ENCODE data around the gene TRIM34.
A peak's percentile ranks its signal among the peaks of the same experiment; 100 is the strongest.
"Not testable (repeated sequence)": the region's sequence is repeated elsewhere in the genome, so short reads cannot be mapped to it uniquely, and the experiment has no call there.

TRIM34 gene

GRCh38 chr11:5624489-5625279 lies at the start of gene TRIM34:
Gene TRIM34, plus strand, starts transcription at chr11:5625001. Its CDS starts 7,331 bp downstream, at chr11:5632332.
- peak; percentile 84 for DNase-seq

DNA sequence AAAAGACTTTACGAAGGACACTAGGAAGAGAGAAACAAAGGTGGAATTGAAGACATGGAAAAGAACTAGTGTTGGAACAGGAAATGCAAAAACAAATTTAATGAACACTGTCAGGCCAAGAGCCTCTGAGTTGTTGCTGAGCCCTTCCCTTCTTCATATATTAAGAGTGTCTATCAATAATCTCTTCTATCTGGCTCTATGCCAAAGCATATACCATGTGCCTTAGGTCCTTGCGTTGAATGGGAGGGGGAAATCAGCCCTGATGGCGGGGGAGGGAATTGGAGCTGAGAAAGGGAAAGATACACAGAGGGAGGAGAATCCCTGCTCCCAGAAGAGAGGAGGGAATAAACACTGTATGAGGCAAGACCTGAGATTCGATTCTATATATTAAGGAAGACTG lies 49.6 kb upstream of the TRIM34 start:
- DNase-seq: no peak

DNA sequence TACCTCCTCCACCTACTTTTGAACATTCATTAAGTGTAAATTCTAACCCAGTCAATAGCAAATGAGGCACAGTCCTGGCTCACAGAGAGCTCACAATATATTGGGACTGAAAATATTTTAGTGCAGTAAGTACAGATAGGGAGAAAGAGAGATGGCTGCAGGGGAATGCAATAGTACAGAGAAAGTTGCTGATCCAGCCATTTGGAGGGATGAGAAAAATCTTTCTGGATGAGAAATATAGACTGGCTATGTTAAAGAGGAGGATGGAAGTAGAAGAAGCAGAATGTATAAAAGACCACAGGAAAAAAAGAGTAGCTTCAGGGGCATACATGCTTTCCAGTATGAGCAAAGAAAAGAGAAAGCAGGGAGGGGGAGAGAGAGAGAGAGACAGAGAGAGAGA lies 47.7 kb upstream of the TRIM34 start:
- DNase-seq: no peak

DNA sequence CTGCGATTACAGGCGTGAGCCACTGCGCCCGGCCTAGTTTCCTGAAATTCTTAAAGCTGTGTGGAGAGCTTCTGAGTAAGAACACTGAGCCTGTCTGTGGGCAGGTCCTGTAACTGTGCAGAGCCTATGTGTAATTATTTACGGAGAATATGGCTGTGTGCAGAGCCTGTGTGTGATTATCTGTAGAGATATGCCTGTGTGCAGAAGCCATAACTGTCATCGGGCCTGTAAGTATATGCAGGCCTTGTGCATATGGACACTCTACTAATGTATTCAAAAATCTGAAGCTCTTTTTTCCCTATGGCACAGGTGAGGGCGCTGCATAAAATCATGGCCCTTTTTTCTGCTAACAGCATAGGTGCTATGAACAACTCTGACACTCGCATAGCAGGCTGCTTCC lies 44.2 kb upstream of the TRIM34 start, which contains the start of gene OR52B6:
Gene OR52B6, plus strand, starts transcription at position 301 of the 400 bp plus-strand sequence. Its CDS starts 0 bp downstream, at position 301.
- DNase-seq: no peak

GRCh38 chr11:5581014-5581413 lies 43.8 kb upstream of the TRIM34 start:
- no peak for DNase-seq

- not testable (repeated sequence) for DNase-seq
Measured at GRCh38 chr11:5584458-5584857, 40.3 kb upstream of the TRIM34 start.

GRCh38 chr11:5589906-5590305 lies 34.9 kb upstream of the TRIM34 start:
- DNase-seq: not testable (repeated sequence)

DNA sequence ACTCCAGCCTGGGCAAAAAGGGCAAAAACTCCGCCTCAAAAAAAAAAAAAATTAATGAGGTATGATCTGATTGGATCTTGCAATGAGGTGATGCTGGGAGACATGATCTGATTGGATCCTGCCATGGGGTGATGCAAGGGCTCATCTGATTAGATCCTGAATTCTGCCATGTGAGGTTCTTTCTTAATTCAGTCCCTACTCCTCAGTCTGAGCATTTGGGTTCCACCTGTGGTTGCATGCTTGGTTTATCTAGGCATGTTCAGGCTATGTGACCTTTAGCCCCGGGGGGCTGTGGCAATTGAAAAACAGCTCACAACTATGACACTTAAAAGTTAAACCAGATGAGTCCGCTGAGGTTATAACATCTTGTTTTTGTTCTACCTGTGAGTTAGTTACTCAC lies 33.2 kb upstream of the TRIM34 start:
- DNase-seq: no peak

DNA sequence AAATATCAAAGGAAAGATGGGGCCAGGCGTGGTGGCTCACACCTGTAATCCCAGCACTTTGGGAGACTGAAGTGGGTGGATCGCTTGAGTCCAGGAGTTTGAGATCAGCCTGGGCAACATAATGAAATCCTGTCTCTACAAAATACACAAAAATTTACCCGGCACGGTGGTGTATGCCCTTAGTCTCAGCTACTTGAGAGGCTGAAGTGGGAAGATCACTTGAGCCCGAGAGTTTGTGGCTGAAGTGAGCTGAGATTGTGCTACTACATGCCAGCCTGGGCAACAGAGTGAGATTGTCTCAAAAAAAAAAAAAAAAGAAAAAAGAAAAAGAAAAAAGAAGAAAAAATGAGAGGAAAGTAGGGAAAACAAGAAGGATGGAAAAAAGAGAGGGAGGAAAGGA lies 32.2 kb upstream of the TRIM34 start:
- DNase-seq: no peak

DNA sequence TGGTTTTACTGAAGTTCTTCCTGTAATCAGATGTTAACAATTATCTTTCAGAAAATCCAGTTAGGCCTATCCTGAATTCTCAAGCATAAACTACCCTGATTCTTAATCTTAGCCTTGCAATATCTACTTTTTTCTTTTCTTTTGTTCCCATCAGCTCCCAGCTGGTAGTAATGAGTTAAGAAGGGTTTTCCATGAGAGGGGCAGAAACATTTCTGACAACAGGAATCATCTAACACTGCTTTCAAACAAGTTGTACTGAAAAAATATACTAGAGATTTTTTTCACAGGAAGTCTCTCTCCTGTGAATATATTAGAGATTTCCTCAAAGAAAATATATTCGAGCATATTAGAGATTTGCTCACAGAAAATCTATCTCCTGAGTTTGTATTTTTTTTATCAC lies 31.7 kb upstream of the TRIM34 start:
- no peak for DNase-seq

GRCh38 chr11:5596607-5597201 lies 28.1 kb upstream of the TRIM34 start, which contains the start of gene TRIM6:
Gene TRIM6, plus strand, starts transcription at chr11:5596637. Its CDS starts 261 bp downstream, at chr11:5596898.
- DNase-seq: peak; percentile 3

DNA sequence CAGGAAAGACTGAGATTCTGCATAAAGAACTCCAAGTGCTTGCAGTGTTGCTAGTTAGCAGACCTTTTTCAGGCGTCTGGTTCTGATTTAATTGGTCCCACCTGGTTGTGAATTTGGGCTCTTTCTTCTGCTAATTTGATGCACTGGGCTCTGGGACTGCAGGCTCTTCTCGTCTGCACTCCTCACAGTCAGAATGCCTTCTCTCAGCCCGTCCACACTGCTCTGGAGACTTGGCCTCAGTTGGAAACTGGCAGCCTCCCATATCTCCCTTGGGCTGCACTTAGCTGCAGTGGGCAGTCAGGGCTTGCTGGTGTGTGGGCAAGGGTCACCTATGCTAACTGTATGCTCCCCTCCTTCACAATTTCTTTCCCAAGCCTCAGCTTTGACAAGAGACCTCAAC lies 26.8 kb upstream of the TRIM34 start:
- DNase-seq: no peak

GRCh38 chr11:5600374-5600851 lies 24.4 kb upstream of the TRIM34 start:
- peak; percentile 59 for DNase-seq

DNA sequence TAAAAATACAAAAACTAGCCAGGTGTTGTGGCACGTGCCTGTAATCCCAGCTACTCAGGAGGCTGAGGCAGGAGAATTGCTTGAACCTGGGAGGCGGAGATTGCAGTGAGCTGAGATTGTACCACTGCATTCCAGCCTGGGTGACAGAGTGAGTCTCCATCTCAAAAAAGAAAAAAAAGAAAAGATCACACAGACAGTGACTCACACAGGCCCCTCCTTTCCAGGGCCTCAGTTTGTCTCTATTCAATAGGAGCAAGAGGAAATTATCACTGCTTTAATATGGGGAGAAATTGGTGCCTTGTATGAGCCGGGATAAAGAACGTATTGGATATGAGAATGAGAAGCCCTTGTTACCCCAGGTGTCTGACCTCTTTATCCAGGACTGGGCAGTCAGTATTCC lies 22.0 kb upstream of the TRIM34 start:
- DNase-seq: not testable (repeated sequence)

GRCh38 chr11:5603326-5603725 lies 21.5 kb upstream of the TRIM34 start:
- no peak for DNase-seq

DNA sequence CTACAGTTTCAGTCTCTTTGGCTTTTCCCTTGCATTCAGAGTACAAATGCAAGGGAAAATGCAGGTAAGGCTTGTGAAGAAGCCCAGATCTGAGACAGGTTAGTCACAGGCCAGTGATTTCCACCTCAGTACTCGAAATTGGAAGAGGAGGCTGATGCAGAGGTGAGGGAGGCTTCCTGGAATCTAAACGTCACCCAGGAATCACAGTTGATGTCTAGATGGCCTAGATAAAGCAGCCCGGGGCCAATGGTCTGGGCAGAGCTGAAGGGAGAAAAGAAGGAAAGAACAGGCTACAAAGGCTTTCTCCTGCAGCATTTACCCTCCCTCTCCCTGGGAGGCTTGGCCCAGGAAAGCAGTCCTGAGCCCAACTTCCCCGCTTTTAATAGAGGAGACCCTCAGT lies 19.9 kb upstream of the TRIM34 start:
- DNase-seq: no peak

DNA sequence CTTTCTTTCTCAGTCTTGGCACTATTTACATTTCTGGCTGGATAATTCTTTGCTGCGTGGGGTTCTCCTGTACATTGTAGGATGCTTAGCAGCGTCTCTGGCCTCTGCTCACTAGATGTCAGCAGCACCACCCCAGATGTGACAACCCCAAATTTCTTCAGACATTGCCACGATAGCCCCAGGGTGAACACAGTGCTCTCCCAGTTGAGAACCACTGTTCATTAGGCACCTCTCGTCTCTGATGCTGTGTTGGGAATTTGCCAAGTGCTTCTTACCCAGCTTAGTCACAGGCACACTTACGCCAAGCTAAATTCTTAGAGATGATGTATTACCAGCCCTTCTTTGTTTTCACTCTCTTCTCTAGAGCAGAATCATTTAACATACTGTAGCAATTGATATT lies 19.0 kb upstream of the TRIM34 start:
- no peak for DNase-seq

DNA sequence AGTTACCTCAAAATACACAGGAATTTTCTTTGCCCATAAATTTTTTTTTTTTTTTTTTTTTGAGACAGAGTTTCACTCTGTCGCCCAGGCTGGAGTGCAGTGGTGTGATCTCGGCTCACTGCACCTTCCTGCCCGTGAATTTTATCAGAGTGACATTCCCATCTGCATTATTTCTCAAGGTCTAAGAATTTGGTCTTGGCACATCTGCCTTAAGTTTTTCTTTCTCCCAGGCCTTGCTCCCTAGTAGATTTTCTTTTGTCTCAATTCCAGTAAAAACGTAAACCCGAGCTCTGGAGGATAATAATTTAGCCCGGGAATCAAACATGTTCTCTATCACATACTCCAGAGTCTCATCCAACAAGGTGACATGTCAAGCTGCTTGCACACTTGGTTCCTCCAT lies 16.0 kb upstream of the TRIM34 start:
- no peak for DNase-seq

- no peak for DNase-seq
Measured at GRCh38 chr11:5610446-5610845, 14.4 kb upstream of the TRIM34 start.

DNA sequence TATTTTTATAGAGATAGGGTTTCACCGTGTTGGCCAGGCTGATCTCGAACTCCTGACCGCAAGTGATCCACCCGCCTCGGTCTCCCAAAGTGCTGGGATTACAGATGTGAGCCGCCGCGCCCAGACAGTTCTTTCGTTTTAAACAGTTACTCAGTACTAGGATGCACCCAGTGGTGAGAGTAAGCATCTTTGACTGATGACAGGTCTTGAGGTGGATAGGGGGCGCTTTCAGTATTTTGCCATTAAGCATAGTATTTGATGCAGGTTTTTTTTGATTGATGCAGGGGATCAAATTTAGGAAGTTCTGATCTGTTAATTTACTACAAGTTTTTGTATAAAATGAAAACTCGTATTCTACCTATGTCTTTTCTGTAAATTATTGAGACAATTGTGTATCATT lies 13.2 kb upstream of the TRIM34 start:
- no peak for DNase-seq

- no peak for DNase-seq
Measured at GRCh38 chr11:5618807-5619206, 6.0 kb upstream of the TRIM34 start.

GRCh38 chr11:5620651-5621521 lies 3.9 kb upstream of the TRIM34 start:
- no peak for DNase-seq

DNA sequence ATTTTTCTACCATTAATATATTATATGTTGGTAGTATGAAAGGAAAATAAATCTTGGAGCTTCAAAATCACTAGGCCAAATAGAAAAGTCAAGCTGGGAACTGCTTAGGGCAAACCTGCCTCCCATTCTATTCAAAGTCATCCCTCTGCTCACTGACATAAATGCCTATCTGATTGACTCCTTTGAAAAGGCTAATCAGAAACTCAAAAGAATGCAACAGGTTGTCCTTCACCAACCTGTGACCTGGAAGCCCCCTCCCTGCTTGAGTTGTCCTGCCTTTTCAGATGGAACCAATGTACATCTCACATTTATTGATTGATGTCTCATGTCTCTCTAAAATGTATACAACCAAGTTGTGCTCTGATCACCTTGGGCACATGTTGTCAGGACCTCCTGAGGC lies 3.2 kb upstream of the TRIM34 start:
- DNase-seq: no peak

Measured in activated CD4-positive, alpha-beta T cell treated with anti-CD3 and anti-CD28 coated beads, Interleukin-2, amount 50 U/mL, for 16 hours (primary cell).